SK-N-SH (cell line): ENCODE measurements around the gene ORM1.

Experiments
- CHD2 ChIP-seq: fragments of 150-350 bp; IDR thresholded peaks from 2 replicates; pipeline ENCODE4 v1.6.1; 2018; ENCODE audit warnings: low read length; ENCODE audit not compliant: partially characterized antibody
- CTCF ChIP-seq: fragments of 200-600 bp; sonication (generic); IDR thresholded peaks from 2 replicates; pipeline ENCODE4 v1.6.1; 2017; ENCODE audit warnings: antibody characterized with exemption, mild to moderate bottlenecking, moderate library complexity
- EP300 ChIP-seq, 2 experiments: IDR thresholded peaks; 2 replicates each; pipeline versions ENCODE4 v1.4.0 to v1.6.1; 2012; ENCODE audit warnings: borderline replicate concordance in 1 of 2, low read depth in 1 of 2, low read length in 1 of 2
- FOXJ3 ChIP-seq: sonication (generic); formaldehyde crosslinking; IDR thresholded peaks from 2 replicates; pipeline ENCODE4 v1.5.1; 2020; ENCODE audit warnings: mild to moderate bottlenecking, missing genetic modification reagents
- GATA2 ChIP-seq: sonication (generic); formaldehyde crosslinking; IDR thresholded peaks from 2 replicates; pipeline ENCODE4 v1.5.0; 2020; ENCODE audit warnings: mild to moderate bottlenecking, missing genetic modification reagents
- JUND ChIP-seq: IDR thresholded peaks from 2 replicates; pipeline ENCODE4 v1.4.0; 2012
- NRF1 ChIP-seq: IDR thresholded peaks from 2 replicates; pipeline ENCODE4 v1.6.1; 2012; ENCODE audit warnings: low read depth, mild to moderate bottlenecking, low read length
- POLR2AphosphoS5 ChIP-seq: IDR thresholded peaks from 2 replicates; pipeline ENCODE4 v1.6.1; 2012; ENCODE audit warnings: low read depth, low read length
- SIN3A ChIP-seq: IDR thresholded peaks from 2 replicates; pipeline ENCODE4 v1.6.1; 2012; ENCODE audit warnings: low read depth, mild to moderate bottlenecking, low read length, moderate library complexity, borderline replicate concordance
- TAF1 ChIP-seq: IDR thresholded peaks from 2 replicates; pipeline ENCODE4 v1.6.1; 2012; ENCODE audit warnings: low read depth, mild to moderate bottlenecking, low read length, moderate library complexity, borderline replicate concordance
- USF1 ChIP-seq: IDR thresholded peaks from 2 replicates; pipeline ENCODE4 v1.4.0; 2012; ENCODE audit warnings: low read depth, borderline replicate concordance
- ZBTB33 ChIP-seq: IDR thresholded peaks from 2 replicates; pipeline ENCODE4 v1.4.0; 2012; ENCODE audit warnings: low read depth, borderline replicate concordance
- TF ChIP-seq, protein P1 (sequence below): fragments of 150-350 bp; IDR thresholded peaks from 2 replicates; pipeline ENCODE4 v1.6.1; 2017; ENCODE audit warnings: antibody characterized with exemption, low read length, low read depth, borderline replicate concordance

DNA sequence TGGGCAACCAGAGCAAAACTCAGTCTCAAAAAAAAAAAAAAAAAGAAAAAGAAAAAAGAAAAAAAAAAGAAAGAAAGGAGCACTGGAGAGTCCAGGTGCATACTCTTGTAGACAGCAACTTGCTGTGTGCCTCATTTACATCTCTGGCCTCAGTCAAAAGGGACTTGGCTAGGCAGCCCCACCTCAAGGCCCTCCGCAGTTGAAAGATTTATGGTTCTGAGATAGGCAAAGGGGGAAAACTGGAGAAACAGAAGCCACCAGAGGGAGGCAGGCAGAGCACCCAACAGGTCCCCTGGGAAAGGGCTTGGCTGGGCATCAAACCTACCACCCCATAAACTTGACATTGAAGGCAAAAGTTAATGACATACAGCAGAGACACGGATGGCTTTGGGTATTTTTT lies 12.8 kb downstream of the ORM1 start:
- no peak for TF ChIP-seq CTCF
- TF ChIP-seq TAF1: no peak
- TF ChIP-seq CHD2: no peak
- no peak for TF ChIP-seq FOXJ3 (CRISPR knock-in tag)
- no peak for TF ChIP-seq POLR2AphosphoS5
- no peak for TF ChIP-seq NRF1
- TF ChIP-seq, protein P1, sequence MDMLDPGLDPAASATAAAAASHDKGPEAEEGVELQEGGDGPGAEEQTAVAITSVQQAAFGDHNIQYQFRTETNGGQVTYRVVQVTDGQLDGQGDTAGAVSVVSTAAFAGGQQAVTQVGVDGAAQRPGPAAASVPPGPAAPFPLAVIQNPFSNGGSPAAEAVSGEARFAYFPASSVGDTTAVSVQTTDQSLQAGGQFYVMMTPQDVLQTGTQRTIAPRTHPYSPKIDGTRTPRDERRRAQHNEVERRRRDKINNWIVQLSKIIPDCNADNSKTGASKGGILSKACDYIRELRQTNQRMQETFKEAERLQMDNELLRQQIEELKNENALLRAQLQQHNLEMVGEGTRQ: no peak
- TF ChIP-seq ZBTB33: no peak
- no peak for TF ChIP-seq USF1
- TF ChIP-seq EP300 (IDR thresholded peaks at IDR 0.05; ENCODE audit: borderline replicate concordance in 1 of 2, low read depth in 1 of 2, low read length in 1 of 2): no peak
- TF ChIP-seq JUND: no peak
- no peak for TF ChIP-seq SIN3A
- no peak for TF ChIP-seq GATA2
